Esophagus (tissue), 2 donors: Measurements from ENCODE around the gene FAM24B. TPM values are rescaled to one million over a fixed set of nuclear protein-coding genes. Genes with fewer than 3 reads are reported as not detected.

ENCODE experiments used
- H3K27ac ChIP-seq, 2 donors: one replicate each; pipeline ENCODE4 v1.5.1; 2013; ENCODE audit warnings: low read depth in 2 of 2, mild to moderate bottlenecking in 2 of 2, inconsistent platforms in 1 of 2, low read length in 1 of 2, moderate library complexity in 1 of 2
- H3K27me3 ChIP-seq, 2 donors: one replicate each; pipeline ENCODE4 v1.6.1; 2013; ENCODE audit warnings: low read length in 2 of 2, control low read depth in 1 of 2, mild to moderate bottlenecking in 1 of 2; ENCODE audit not compliant: insufficient read depth in 2 of 2, control insufficient read depth in 1 of 2
- H3K36me3 ChIP-seq, 2 donors: one replicate each; pipeline ENCODE4 v1.6.1; 2013; ENCODE audit warnings: low read length in 1 of 2; ENCODE audit not compliant: control insufficient read depth in 2 of 2, insufficient read depth in 2 of 2
- H3K4me1 ChIP-seq, 2 donors: one replicate each; pipeline ENCODE4 v1.6.1; 2013; ENCODE audit warnings: low read length in 1 of 2; ENCODE audit not compliant: control insufficient read depth in 2 of 2, insufficient read depth in 2 of 2
- H3K4me3 ChIP-seq, 2 donors: one replicate each; pipeline ENCODE4 v1.5.1; 2013; ENCODE audit warnings: low read length in 2 of 2, mild to moderate bottlenecking in 2 of 2, low read depth in 1 of 2, moderate library complexity in 1 of 2
- H3K9me3 ChIP-seq, 2 donors: one replicate each; pipeline ENCODE4 v1.6.1; 2013; ENCODE audit warnings: mild to moderate bottlenecking in 2 of 2, low read depth in 1 of 2, low read length in 1 of 2, moderate library complexity in 1 of 2; ENCODE audit not compliant: control insufficient read depth in 2 of 2, insufficient read depth in 1 of 2
- WGBS, 2 donors: extraction: QIAGEN DNeasy Blood & Tissue Kit; methylation state at CpG; one replicate each; pipeline ENCODE4 v1.1.7; 2013; 5-methylcytosine and 5-hydroxymethylcytosine counted together
- polyA plus RNA-seq, 2 donors: library from polyadenylated mRNA; stranded (reverse); fragments of 200-250 nt; gene quantifications; one replicate each; pipeline ENCODE4 v1.2.3, GENCODE V29; 2013
- donor health status: healthy with polysubstance abuse.
- donor health status: Bipolar disorder and iron deficiency.

FAM24B gene
- polyA plus RNA-seq, 2 donors: 1.9 to 2.6 TPM

- no peaks in the 10 kb centered on the region for H3K4me1 ChIP-seq
- H3K27ac ChIP-seq: no peak overlapping the region
- H3K4me3 ChIP-seq: no peak overlapping the region
- H3K27me3 ChIP-seq: peaks cover 0 to 3% of the 10 kb centered on the region in 2 donors
- 64 to 68% methylated on average over 1 of the region's 1 CpG for WGBS, 2 donors
- no peaks in the 10 kb centered on the region for H3K36me3 ChIP-seq
- no peaks in the 10 kb centered on the region for H3K9me3 ChIP-seq
These were observed 48.4 kb downstream of the FAM24B start for GRCh38 chr10:122830965-122831353.

GRCh38 chr10:122830273-122830964, 49.0 kb downstream of the FAM24B start:
- Histone ChIP-seq H3K9me3 (no peaks in the 10 kb centered on the region), H3K36me3 (no peaks in the 10 kb centered on the region), H3K27me3 (peaks cover 0 to 3% of the 10 kb centered on the region in 2 donors), H3K4me3 (no peak overlapping the region), H3K4me1 (no peaks in the 10 kb centered on the region), H3K27ac (no peak overlapping the region)
- 83 to 94% methylated on average over 6 of the region's 7 CpGs for WGBS, 2 donors

GRCh38 chr10:122829454-122829853, 49.9 kb downstream of the FAM24B start:
- Histone ChIP-seq H3K4me1 (no peaks in the 10 kb centered on the region), H3K36me3 (no peaks in the 10 kb centered on the region), H3K27me3 (peaks cover 0 to 3% of the 10 kb centered on the region in 2 donors), H3K9me3 (no peaks in the 10 kb centered on the region), H3K4me3 (no peak overlapping the region), H3K27ac (no peak overlapping the region)
- WGBS, 2 donors: 73% methylated on average over 8 of the region's 8 CpGs

DNA sequence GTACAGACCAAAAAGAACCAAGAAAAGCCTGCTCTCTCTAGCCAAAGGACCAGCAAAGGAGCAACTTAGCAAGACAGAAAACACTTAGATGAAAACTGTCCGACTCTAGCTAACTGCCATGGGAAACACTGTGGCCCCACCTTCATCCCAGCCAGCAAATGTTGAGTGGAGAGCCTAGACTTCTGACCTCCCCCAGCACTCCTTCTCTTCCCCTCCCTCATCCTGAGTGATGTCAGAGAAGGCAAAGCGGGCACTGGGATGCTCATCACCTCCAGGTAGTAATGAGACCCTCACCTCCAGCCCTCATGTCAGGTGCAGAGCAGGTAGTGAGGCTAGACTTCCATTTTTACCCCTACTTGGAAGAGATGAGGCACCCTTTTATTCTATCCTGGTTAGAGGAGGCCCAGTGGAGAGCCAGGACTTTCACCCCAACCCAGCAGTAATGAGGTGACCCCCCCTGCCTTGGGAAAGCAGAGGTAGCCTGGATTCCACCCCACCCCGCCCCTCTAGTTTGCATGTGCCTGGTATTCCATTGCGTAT, 50.6 kb downstream of the FAM24B start:
- Histone ChIP-seq H3K4me1 (no peaks in the 10 kb centered on the region), H3K27me3 (peaks cover 0 to 3% of the 10 kb centered on the region in 2 donors), H3K27ac (no peak overlapping the region), H3K4me3 (no peak overlapping the region), H3K36me3 (no peaks in the 10 kb centered on the region), H3K9me3 (no peaks in the 10 kb centered on the region)
- 81 to 88% methylated on average over 4 of the region's 4 CpGs for WGBS, 2 donors

- Histone ChIP-seq H3K4me3 (no peak overlapping the region), H3K9me3 (no peaks in the 10 kb centered on the region), H3K27me3 (peaks cover 0 to 3% of the 10 kb centered on the region in 2 donors), H3K4me1 (no peaks in the 10 kb centered on the region), H3K27ac (no peak overlapping the region), H3K36me3 (no peaks in the 10 kb centered on the region)
- 85 to 86% methylated on average over 3 of the region's 3 CpGs for WGBS, 2 donors
These were observed 52.1 kb downstream of the FAM24B start for GRCh38 chr10:122827302-122827701.

GRCh38 chr10:122822973-122823690, 56.2 kb downstream of the FAM24B start:
- Histone ChIP-seq H3K4me1 (no peaks in the 10 kb centered on the region), H3K9me3 (peaks cover 2% of the 10 kb centered on the region in 2 donors), H3K27ac (no peak overlapping the region), H3K27me3 (peaks cover 0 to 4% of the 10 kb centered on the region in 2 donors), H3K4me3 (no peak overlapping the region), H3K36me3 (no peaks in the 10 kb centered on the region)
- 83 to 86% methylated on average over 11 of the region's 11 CpGs for WGBS, 2 donors

- no peak overlapping the region for H3K27ac ChIP-seq
- no peaks in the 10 kb centered on the region for H3K4me1 ChIP-seq
- no peak overlapping the region for H3K4me3 ChIP-seq
- 75% methylated on average over 3 of the region's 3 CpGs for WGBS, 2 donors
- H3K36me3 ChIP-seq: no peaks in the 10 kb centered on the region
- peaks cover 2% of the 10 kb centered on the region in 2 donors for H3K9me3 ChIP-seq
- peaks cover 0 to 4% of the 10 kb centered on the region in 2 donors for H3K27me3 ChIP-seq
These were observed 57.6 kb downstream of the FAM24B start for GRCh38 chr10:122821808-122822207.

DNA sequence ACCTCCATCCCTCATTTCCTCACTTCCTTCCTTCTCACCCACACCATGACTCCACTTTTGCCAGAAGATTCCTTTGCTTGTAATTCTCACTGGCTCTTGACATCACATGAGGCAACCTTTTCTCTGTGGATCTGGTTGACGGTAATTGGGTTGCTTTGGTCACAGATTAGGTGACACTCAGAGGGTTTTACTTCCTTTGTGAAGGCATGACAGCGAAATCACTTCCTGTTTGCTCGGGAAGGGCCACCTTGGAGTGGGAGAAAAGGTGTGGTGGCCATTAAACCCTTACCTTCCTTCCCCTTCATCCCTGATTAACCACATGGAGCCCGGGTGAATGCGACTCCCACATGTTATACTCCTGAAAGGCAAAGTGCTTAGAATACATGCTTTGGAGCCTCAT, 63.9 kb downstream of the FAM24B start:
- 59 to 67% methylated on average over 5 of the region's 5 CpGs for WGBS, 2 donors
- peaks cover 0 to 2% of the 10 kb centered on the region in 2 donors for H3K27me3 ChIP-seq
- peaks cover 2% of the 10 kb centered on the region in 2 donors for H3K9me3 ChIP-seq
- no peaks in the 10 kb centered on the region for H3K4me1 ChIP-seq
- no peaks in the 10 kb centered on the region for H3K36me3 ChIP-seq
- H3K27ac ChIP-seq: no peak overlapping the region
- no peak overlapping the region for H3K4me3 ChIP-seq

GRCh38 chr10:122814493-122814892, 64.9 kb downstream of the FAM24B start:
- Histone ChIP-seq H3K4me3 (no peak overlapping the region), H3K36me3 (no peaks in the 10 kb centered on the region), H3K27me3 (peaks cover 0 to under 1% of the 10 kb centered on the region in 2 donors), H3K27ac (no peak overlapping the region), H3K9me3 (peaks cover 0 to 2% of the 10 kb centered on the region in 2 donors), H3K4me1 (no peaks in the 10 kb centered on the region)
- 68 to 77% methylated on average over 2 of the region's 2 CpGs for WGBS, 2 donors
